Endothelial cell of umbilical vein (primary cell): ENCODE data around the gene MAP1LC3B2. TPM values are rescaled to one million over a fixed set of nuclear protein-coding genes. Genes with fewer than 3 reads are reported as not detected.
"Not testable (repeated sequence)": the region's sequence is repeated elsewhere in the genome, so short reads cannot be mapped to it uniquely, and the experiment has no call there.

Experiments used
- BruUV-seq: library from RNA; stranded (reverse); fragments of 400-500 nt; replicated peaks from 2 replicates; lab custom pipeline; 2021; lab: Mats Ljungman, UMichigan
- CTCF ChIA-PET: fragments of 300-600, 350-600 bp; sonication (Branson Sonifier 250); formaldehyde crosslinking; loops from one replicate; lab custom pipeline; 2021; ENCODE audit warnings: antibody characterized with exemption, inconsistent platforms; lab: Charles Lee
- POLR2A ChIA-PET: fragments of 300-600, 350-600 bp; sonication (Branson Sonifier 250); formaldehyde crosslinking; loops from one replicate; lab custom pipeline; 2021; ENCODE audit warnings: antibody characterized with exemption, inconsistent platforms; lab: Charles Lee
- DNase-seq: peaks from one replicate; pipeline ENCODE4 v3.0.0-alpha.2; 2011; ENCODE audit warnings: low read depth, low spot score
- FAIRE-seq: peaks from 2 replicates; lab custom pipeline; 2011; peaks lifted over from hg19 to GRCh38; lab: Jason Lieb, UNC
- H2AFZ ChIP-seq: 2 replicates; pipeline ENCODE4 v1.6.0; 2012; ENCODE audit warnings: low read depth, low read length, control low read depth, inconsistent platforms
- H3K27ac ChIP-seq: 2 replicates; pipeline ENCODE4 v1.5.1; 2011; ENCODE audit warnings: low read depth, mild to moderate bottlenecking, control low read depth, low read length, moderate library complexity; ENCODE audit not compliant: insufficient read depth
- H3K27me3 ChIP-seq, 2 experiments: 2 replicates each; pipeline versions ENCODE4 v1.6.0 to v1.6.1; 2011; ENCODE audit warnings: low read length in 2 of 2, mixed read lengths in 1 of 2; ENCODE audit not compliant: control insufficient read depth in 2 of 2, insufficient read depth in 2 of 2
- H3K36me3 ChIP-seq, 2 experiments: 2 replicates in 1 of 2; 3 replicates in 1 of 2; pipeline ENCODE4 v1.5.1; 2011; ENCODE audit warnings: low read length in 2 of 2, mild to moderate bottlenecking in 1 of 2, moderate library complexity in 1 of 2; ENCODE audit not compliant: control insufficient read depth in 2 of 2, insufficient read depth in 2 of 2; ENCODE audit errors: extremely low read depth in 1 of 2
- H3K4me1 ChIP-seq: 3 replicates; pipeline ENCODE4 v1.5.1; 2011; ENCODE audit warnings: mild to moderate bottlenecking, low read length; ENCODE audit not compliant: control insufficient read depth, insufficient read depth; ENCODE audit errors: extremely low read depth
- H3K4me2 ChIP-seq: 2 replicates; pipeline ENCODE4 v1.6.1; 2011; ENCODE audit warnings: low read length, control low read depth, mixed read lengths; ENCODE audit not compliant: insufficient read depth
- H3K4me3 ChIP-seq, 3 experiments: fragments of 200-600 bp in 1 of 3; sonication (generic), shearing (Covaris generic) in 1 of 3; replicated peaks in 1 of 3; 2 replicates each; pipeline ENCODE4 v1.5.1; 2011 to 2016; ENCODE audit warnings: control low read depth in 3 of 3, low read length in 3 of 3, mild to moderate bottlenecking in 2 of 3, inconsistent platforms in 1 of 3, low read depth in 1 of 3, moderate library complexity in 1 of 3; ENCODE audit not compliant: insufficient read depth in 1 of 3
- H3K79me2 ChIP-seq: 2 replicates; pipeline ENCODE4 v1.6.0; 2012; ENCODE audit warnings: low read length, inconsistent platforms; ENCODE audit not compliant: control insufficient read depth, insufficient read depth
- H3K9ac ChIP-seq: replicated peaks from 2 replicates; pipeline ENCODE3; 2011; ENCODE audit warnings: low read length, control low read depth; ENCODE audit not compliant: insufficient read depth; ENCODE audit errors: extremely low read depth
- H3K9me1 ChIP-seq: replicated peaks from 3 replicates; pipeline ENCODE4 v1.6.0; 2011; ENCODE audit warnings: mild to moderate bottlenecking, low read length; ENCODE audit not compliant: control insufficient read depth, insufficient read depth; ENCODE audit errors: extremely low read depth
- H3K9me3 ChIP-seq: replicated peaks from 2 replicates; pipeline ENCODE4 v1.5.1; 2012; ENCODE audit warnings: low read length, inconsistent platforms; ENCODE audit not compliant: control insufficient read depth, insufficient read depth
- H4K20me1 ChIP-seq: replicated peaks from 2 replicates; pipeline ENCODE3; 2011; ENCODE audit warnings: mild to moderate bottlenecking, low read length; ENCODE audit not compliant: control insufficient read depth, insufficient read depth; ENCODE audit errors: extremely low read depth
- EZH2 ChIP-seq: IDR thresholded peaks from 2 replicates; pipeline ENCODE4 v1.6.1; 2012; ENCODE audit warnings: borderline replicate concordance, low read depth, mild to moderate bottlenecking, moderate library complexity, low read length, inconsistent platforms; ENCODE audit not compliant: severe bottlenecking
- FOS ChIP-seq: IDR thresholded peaks from 2 replicates; pipeline ENCODE4 v1.6.1; 2011; ENCODE audit warnings: mild to moderate bottlenecking, low read length, moderate library complexity, borderline replicate concordance; ENCODE audit not compliant: insufficient read depth
- GATA2 ChIP-seq: IDR thresholded peaks from 2 replicates; pipeline ENCODE4 v1.7.0; 2011; ENCODE audit warnings: low read depth, mild to moderate bottlenecking, moderate library complexity, mixed read lengths, low read length; ENCODE audit not compliant: insufficient read length, insufficient read depth
- JUN ChIP-seq: IDR thresholded peaks from 2 replicates; pipeline ENCODE4 v1.6.1; 2011; ENCODE audit warnings: borderline replicate concordance, low read depth; ENCODE audit not compliant: insufficient read length, insufficient read depth
- MYC ChIP-seq: IDR thresholded peaks from one replicate; pipeline ENCODE4 v1.6.1; 2011; ENCODE audit warnings: mild to moderate bottlenecking, low read depth, low read length
- POLR2A ChIP-seq: IDR thresholded peaks from 2 replicates; pipeline ENCODE4 v1.6.1; 2012; ENCODE audit warnings: low read depth, mild to moderate bottlenecking, control low read depth, low read length
- POLR2AphosphoS5 ChIP-seq: IDR thresholded peaks from 2 replicates; pipeline ENCODE4 v1.6.1; 2012; ENCODE audit warnings: low read depth, mild to moderate bottlenecking, control low read depth, low read length, moderate library complexity; ENCODE audit not compliant: insufficient read depth
- dilution Hi-C: fragments of 300-500 bp; cut with MboI; formaldehyde crosslinking; loops from one replicate; pipeline ENCODE4 v1.15.0; 2019; ENCODE audit warnings: low sequenced_read_pairs; ENCODE audit not compliant: extremely low pct_ligation_motif_present
- intact Hi-C: fragments of 100-400 bp; cut with micrococcal nuclease; formaldehyde crosslinking; loops from one replicate; pipeline ENCODE4 v1.10.0; 2022
- polyA plus RNA-seq, 4 experiments: library from polyadenylated mRNA; depleted of rRNA in 3 of 4; stranded (reverse) in 3 of 4; unstranded in 1 of 4; fragments of >200 nt; gene quantifications; 2 replicates each; pipeline versions ENCODE4 v1.2.1 to v1.2.3, GENCODE V29; 2011 to 2012; ENCODE audit warnings: missing spikeins in 1 of 4
- total RNA-seq: library from RNA; stranded (reverse); gene quantifications from 2 replicates; pipeline ENCODE4 v1.2.3, GENCODE V29; 2021
- TF ChIP-seq, protein P1 (sequence below): IDR thresholded peaks from 2 replicates; pipeline ENCODE4 v1.6.1; 2011; ENCODE audit not compliant: insufficient read depth, insufficient read length
- TF ChIP-seq, protein P2 (sequence below), 2 donors: IDR thresholded peaks; 1 replicate in 1 of 2; 2 replicates in 1 of 2; pipeline ENCODE4 v1.5.1; 2011; ENCODE audit warnings: low read length in 2 of 2, mild to moderate bottlenecking in 2 of 2, moderate library complexity in 2 of 2, control low read depth in 1 of 2, inconsistent platforms in 1 of 2, low read depth in 1 of 2; ENCODE audit not compliant: insufficient read depth in 1 of 2; ENCODE audit errors: extremely low read depth in 1 of 2

The MAP1LC3B2 gene
- total and polyA plus RNA-seq, 2 donors (not counting 3 experiments of a cell fraction or from before 2014, with no cell fraction given), result 0.32 to 4.1 TPM

DNA sequence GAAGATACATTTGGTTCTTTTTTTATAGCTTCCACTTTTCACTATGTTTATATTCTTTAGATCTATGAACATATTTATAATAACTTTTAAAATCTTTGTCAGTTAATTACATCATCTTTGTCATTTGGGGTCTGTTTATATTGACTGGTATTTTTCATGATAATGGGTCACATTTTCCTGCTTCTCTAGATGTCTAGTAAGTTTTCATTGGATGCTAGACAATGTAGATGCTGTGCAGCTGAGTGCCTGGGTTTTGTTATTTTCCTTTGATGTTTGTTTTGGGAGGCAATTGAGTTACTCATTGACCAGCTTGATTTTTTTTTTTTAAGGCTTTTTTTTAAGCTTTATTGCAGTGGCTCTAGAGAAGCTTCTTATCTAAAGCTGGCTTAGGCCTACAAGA is 4.9 kb downstream of the MAP1LC3B2 start:
- no peak for DNase-seq
- no peaks in the 10 kb centered on the region for H3K9me1 ChIP-seq
- TF ChIP-seq GATA2 (no peak), POLR2AphosphoS5 (no peak), MYC (no peak), EZH2 (no peak), JUN (no peak), FOS (no peak), POLR2A (no peak)
- TF ChIP-seq, protein P1, sequence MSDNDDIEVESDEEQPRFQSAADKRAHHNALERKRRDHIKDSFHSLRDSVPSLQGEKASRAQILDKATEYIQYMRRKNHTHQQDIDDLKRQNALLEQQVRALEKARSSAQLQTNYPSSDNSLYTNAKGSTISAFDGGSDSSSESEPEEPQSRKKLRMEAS, result no peak
- TF ChIP-seq, protein P2, sequence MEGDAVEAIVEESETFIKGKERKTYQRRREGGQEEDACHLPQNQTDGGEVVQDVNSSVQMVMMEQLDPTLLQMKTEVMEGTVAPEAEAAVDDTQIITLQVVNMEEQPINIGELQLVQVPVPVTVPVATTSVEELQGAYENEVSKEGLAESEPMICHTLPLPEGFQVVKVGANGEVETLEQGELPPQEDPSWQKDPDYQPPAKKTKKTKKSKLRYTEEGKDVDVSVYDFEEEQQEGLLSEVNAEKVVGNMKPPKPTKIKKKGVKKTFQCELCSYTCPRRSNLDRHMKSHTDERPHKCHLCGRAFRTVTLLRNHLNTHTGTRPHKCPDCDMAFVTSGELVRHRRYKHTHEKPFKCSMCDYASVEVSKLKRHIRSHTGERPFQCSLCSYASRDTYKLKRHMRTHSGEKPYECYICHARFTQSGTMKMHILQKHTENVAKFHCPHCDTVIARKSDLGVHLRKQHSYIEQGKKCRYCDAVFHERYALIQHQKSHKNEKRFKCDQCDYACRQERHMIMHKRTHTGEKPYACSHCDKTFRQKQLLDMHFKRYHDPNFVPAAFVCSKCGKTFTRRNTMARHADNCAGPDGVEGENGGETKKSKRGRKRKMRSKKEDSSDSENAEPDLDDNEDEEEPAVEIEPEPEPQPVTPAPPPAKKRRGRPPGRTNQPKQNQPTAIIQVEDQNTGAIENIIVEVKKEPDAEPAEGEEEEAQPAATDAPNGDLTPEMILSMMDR (IDR thresholded peaks at IDR 0.05; ENCODE audit: extremely low read depth in 1 of 2, insufficient read depth in 1 of 2, low read depth in 1 of 2, low read length in 2 of 2), result no peak
- no peak overlapping the region for H3K9ac ChIP-seq
- peaks cover 0 to 3% of the 10 kb centered on the region in 2 experiments for H3K27me3 ChIP-seq
- H3K9me3 ChIP-seq, result no peaks in the 10 kb centered on the region
- H2AFZ ChIP-seq, result no peak overlapping the region
- no peaks in the 10 kb centered on the region for H4K20me1 ChIP-seq
- H3K27ac ChIP-seq, result no peak overlapping the region
- no peaks in the 10 kb centered on the region for H3K4me1 ChIP-seq
- no peak overlapping the region for H3K4me2 ChIP-seq
- H3K4me3 ChIP-seq, result no peak overlapping the region
- POLR2A ChIA-PET, result no interaction called here
- no peaks in the 10 kb centered on the region for H3K36me3 ChIP-seq
- no TSS peak for BruUV-seq
- FAIRE-seq, result no peak
- no peaks in the 10 kb centered on the region for H3K79me2 ChIP-seq
- intact Hi-C loops, result no loop called here
- CTCF ChIA-PET, result interaction anchor here (1.2 kb wide), 1 partner anchor 12 kb away, joined by 3 read pairs; no protein-coding TSS in a partner anchor
- dilution Hi-C loops, result no loop called here

DNA sequence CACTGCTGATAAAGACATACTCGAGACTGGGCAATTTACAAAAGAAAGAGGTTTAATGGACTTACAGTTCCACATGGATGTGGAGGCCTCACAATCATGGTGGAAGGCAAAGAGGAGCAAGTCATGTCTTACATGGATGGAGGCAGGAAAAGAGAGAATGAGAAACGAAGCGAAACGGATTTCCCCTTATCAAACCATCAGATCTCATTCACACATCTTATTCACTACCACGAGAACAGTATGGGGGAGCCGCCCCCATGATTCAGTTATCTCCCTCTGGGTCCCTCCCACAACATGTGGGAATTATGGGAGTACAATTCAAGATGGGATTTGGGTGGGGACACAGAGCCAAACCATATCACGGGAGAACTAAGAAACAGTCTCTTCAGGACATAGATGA is 6.0 kb downstream of the MAP1LC3B2 start:
- H4K20me1 ChIP-seq, H2AFZ ChIP-seq, H3K27ac ChIP-seq, POLR2A ChIA-PET, dilution Hi-C loops, DNase-seq, H3K36me3 ChIP-seq, H3K4me3 ChIP-seq, H3K79me2 ChIP-seq, H3K27me3 ChIP-seq, FAIRE-seq, BruUV-seq, H3K4me1 ChIP-seq, H3K9me1 ChIP-seq, H3K9ac ChIP-seq, H3K4me2 ChIP-seq, intact Hi-C loops, H3K9me3 ChIP-seq: not testable (repeated sequence)
- CTCF ChIA-PET, result interaction anchor here (0.5 kb wide), 1 partner anchor 84 kb away, joined by 3 read pairs; no protein-coding TSS in a partner anchor
